ENCODE data around the gene C1orf74. TPM values are rescaled to one million over a fixed set of nuclear protein-coding genes. Genes with fewer than 3 reads are reported as not detected.

Gene C1orf74
- total RNA-seq (2014; rRNA removed; shearing (Covaris generic); ENCODE audit: low replicate concordance): 5.2 and 5.9 TPM in 2 replicates

GRCh38 chr1:209784265-209785169 is at the start of gene C1orf74:
C1orf74 (minus strand) TSS chr1:209784559; CDS start chr1:209783634, 925 bp downstream.
- in situ Hi-C loops (cut with HindIII; ENCODE audit: low pct_unique_long_range_greater_than_20kb, low sequenced_read_pairs): no loop called here
- DNase-seq (ENCODE audit: low read depth): peak; percentile 96

- in situ Hi-C loops (cut with HindIII; ENCODE audit: low pct_unique_long_range_greater_than_20kb, low sequenced_read_pairs): no loop called here
- DNase-seq (ENCODE audit: low read depth): no peak
These were observed 47.3 kb upstream of the C1orf74 start for GRCh38 chr1:209831615-209832014.

- in situ Hi-C loops (cut with HindIII; ENCODE audit: low pct_unique_long_range_greater_than_20kb, low sequenced_read_pairs): no loop called here
- no peak for DNase-seq (ENCODE audit: low read depth)
These were observed 46.4 kb upstream of the C1orf74 start for GRCh38 chr1:209830722-209831121.

DNA sequence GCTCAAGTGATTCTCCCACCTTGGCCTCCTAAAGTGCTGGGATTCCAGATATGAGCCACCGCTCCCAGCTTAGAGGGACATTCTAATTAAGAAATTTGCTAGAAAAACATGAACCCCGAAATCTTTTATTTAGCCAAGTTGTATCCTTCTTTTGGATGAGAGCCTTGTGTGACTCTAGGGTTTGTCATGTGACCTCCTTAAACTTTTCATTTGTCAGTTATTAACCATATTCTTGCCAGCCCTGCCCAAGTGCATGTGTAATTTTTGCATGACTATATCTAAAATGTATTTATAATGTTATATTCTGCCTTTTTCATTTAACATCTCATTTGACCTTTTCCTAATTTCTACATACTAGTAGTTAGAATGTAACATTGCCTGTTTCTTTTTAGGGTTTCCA is 45.4 kb upstream of the C1orf74 start:
- in situ Hi-C loops (cut with HindIII; ENCODE audit: low pct_unique_long_range_greater_than_20kb, low sequenced_read_pairs): no loop called here
- DNase-seq (ENCODE audit: low read depth): no peak

DNA sequence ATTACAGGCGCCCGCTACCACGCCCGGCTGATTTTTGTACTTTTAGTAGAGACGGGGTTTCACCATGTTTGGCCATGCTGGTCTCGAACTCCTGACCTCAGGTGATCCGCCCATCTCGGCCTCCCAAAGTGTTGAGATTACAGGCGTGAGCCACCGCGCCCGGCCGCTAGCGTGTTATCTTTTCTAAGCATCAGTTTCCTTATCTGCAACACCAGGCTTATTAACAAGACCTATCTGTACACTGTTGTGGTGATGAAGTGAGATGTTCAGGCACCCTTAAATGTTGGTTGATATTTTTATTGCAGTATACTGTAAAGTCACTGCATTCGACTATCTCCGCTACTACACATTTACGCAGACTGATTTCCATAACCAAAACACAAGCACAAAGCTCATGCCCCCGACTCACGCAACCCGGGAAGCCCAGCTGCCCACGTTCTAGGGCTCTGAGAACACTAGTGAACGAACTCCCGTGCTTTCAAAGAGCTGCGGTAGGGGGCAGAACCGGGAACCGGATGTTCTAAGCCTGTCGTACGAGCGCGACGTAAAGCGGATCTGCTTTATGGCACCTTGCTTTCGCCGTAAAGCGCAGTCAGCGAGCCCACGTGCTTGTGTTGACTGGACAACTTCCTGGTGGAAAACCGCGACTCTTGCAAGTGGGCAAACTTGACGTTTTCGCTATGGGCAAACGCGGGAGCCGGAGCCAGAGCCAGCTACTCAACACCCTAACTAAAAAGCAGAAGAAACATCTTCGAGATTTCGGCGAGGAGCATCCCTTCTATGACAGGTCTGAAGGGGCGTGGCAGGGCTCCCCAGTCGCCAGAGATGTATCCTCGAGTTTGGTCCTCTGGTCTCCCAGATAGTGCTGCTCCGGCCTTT is 43.3 kb upstream of the C1orf74 start, which contains the start of gene UTP25:
Gene UTP25 (plus strand): TSS at position 589 of the 879 bp plus-strand sequence. CDS start 92 bp downstream, at position 681.
- in situ Hi-C loops (cut with HindIII; ENCODE audit: low pct_unique_long_range_greater_than_20kb, low sequenced_read_pairs): no loop called here
- DNase-seq (ENCODE audit: low read depth): peak; percentile 92

GRCh38 chr1:209825591-209826434 is 41.5 kb upstream of the C1orf74 start:
- DNase-seq (ENCODE audit: low read depth): peak; percentile 32
- in situ Hi-C loops (cut with HindIII; ENCODE audit: low pct_unique_long_range_greater_than_20kb, low sequenced_read_pairs): no loop called here

DNA sequence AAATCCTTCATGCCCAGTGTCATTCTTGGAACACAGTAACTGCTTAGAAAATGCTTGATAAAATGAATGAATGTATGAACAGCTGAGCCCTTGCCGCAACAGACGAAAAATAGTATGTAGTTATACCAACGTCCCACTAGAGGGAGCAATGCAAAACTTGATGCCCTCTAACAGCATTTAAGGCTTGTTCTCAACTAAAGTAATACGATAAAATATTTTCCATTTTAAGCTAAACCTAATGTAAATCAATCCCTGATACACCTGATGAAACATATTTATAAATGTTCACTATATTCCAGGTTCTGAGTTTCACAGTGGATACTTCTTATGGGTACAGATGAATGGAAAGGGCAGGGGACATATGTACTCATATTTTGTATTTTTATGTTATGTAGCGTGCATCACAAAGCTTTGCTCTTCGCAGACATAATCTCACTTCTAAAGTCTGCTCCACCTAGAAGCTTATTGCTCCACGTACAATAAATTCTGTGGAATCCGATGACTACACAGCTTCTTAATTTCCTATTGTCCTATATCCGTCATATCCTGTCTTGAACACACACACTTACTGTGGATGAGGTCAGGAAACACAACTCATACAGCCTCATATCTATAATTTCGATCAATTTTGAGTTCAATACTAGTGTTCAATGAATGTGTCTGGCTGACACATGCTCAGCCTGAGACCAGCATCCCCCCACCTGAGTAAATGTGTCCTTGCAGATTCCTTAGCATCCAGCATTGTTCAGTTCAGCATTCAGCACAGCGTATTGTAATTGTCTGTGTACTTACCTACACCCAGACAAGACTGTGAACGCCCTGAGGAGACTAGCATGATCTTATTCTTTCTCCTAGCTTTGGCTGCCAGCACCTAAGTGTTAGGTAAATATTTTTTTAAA is 39.0 kb upstream of the C1orf74 start:
- peak; percentile 35 for DNase-seq (ENCODE audit: low read depth)
- in situ Hi-C loops (cut with HindIII; ENCODE audit: low pct_unique_long_range_greater_than_20kb, low sequenced_read_pairs): no loop called here

- no peak for DNase-seq (ENCODE audit: low read depth)
- in situ Hi-C loops (cut with HindIII; ENCODE audit: low pct_unique_long_range_greater_than_20kb, low sequenced_read_pairs): no loop called here
These were observed 38.3 kb upstream of the C1orf74 start for GRCh38 chr1:209822706-209823105.

GRCh38 chr1:209820986-209821385 is 36.6 kb upstream of the C1orf74 start:
- in situ Hi-C loops (cut with HindIII; ENCODE audit: low pct_unique_long_range_greater_than_20kb, low sequenced_read_pairs): no loop called here
- DNase-seq (ENCODE audit: low read depth): no peak

GRCh38 chr1:209819058-209819457 is 34.7 kb upstream of the C1orf74 start:
- DNase-seq (ENCODE audit: low read depth): no peak

DNA sequence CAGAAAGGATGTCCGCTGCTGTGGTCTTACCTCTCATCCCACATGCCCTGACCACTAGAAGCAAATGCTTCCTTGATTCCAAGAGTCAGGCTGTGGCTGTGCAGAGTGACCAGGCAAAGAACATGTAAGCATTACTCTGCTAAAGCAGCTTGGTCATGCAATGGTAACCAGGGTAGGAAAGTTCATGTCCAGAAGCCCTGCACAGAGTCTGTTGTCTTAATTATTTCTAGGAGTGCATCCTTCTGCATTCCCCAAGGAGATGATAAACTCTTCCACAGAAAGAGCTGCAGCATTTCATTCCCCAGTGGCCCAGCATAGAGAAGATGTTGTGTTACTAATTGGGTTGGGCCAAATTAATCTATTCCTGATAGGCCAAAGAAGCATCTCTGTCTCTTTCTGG is 33.3 kb upstream of the C1orf74 start:
- no peak for DNase-seq (ENCODE audit: low read depth)
- in situ Hi-C loops (cut with HindIII; ENCODE audit: low pct_unique_long_range_greater_than_20kb, low sequenced_read_pairs): no loop called here

More at GRCh38 chr1:209819058-209819457, 34.7 kb upstream of the C1orf74 start:
- in situ Hi-C loops (cut with HindIII; ENCODE audit: low pct_unique_long_range_greater_than_20kb, low sequenced_read_pairs): no loop called here

DNA sequence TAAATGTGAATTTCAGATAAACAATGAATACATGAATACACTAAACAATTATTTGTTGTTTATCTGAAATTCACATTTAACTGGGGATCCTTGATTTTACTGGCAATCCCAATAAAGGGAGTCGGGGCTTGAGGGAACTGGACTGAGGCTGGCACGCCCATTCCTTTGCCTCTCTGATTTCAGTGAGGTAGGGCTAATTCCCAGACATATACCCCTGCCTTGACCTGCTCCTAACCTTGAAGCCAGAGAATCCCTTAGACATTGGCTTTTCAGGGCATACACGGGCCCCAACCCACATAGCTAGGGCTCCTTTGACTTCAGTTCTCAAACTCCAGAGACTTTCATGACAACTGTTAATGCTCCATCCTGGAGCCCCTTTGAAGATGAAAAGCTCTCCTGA is 32.6 kb upstream of the C1orf74 start:
- no peak for DNase-seq (ENCODE audit: low read depth)
- in situ Hi-C loops (cut with HindIII; ENCODE audit: low pct_unique_long_range_greater_than_20kb, low sequenced_read_pairs): no loop called here

- no peak for DNase-seq (ENCODE audit: low read depth)
- in situ Hi-C loops (cut with HindIII; ENCODE audit: low pct_unique_long_range_greater_than_20kb, low sequenced_read_pairs): no loop called here
These were observed 31.6 kb upstream of the C1orf74 start for GRCh38 chr1:209815931-209816341.

GRCh38 chr1:209815490-209815889 is 31.1 kb upstream of the C1orf74 start:
- DNase-seq (ENCODE audit: low read depth): no peak
- in situ Hi-C loops (cut with HindIII; ENCODE audit: low pct_unique_long_range_greater_than_20kb, low sequenced_read_pairs): no loop called here

DNA sequence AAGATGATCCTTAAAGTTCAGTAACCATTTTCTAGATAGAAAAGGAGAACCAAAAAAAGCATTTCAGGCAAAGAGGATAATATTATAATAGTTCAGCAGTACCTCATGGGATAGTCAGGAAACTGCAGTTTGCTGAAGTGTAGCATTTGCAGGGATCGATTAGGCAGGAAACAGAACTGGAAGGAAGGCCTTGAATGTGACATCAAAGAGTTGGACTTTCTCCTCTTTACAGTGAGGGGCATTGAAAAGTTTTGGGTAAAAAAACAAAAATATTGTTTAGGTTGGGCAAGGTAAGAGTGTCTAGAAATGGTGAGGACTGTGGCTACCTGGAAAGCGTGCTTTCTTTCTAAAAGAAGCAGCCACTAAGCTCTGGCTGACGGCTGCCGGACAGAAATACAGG is 29.5 kb upstream of the C1orf74 start:
- in situ Hi-C loops (cut with HindIII; ENCODE audit: low pct_unique_long_range_greater_than_20kb, low sequenced_read_pairs): no loop called here
- DNase-seq (ENCODE audit: low read depth): no peak

DNA sequence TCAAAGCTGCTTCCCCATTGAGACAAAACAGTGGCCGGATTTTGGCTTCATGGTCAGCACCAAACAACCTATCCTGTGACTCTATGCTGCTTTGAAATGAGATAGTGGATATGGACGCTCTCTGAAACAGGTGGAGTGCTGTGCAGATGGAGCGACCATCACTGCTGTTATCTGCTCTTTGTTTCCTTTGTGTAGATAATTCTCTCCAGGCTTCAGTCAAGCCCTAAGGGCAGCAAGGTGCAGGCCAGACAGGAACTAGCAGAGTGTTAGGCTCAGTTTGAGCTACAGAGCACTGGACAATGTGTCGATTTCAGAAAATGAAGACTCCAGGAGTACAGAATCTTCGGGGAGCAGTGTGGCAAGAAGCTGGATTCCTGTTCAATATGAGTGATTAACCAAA is 26.4 kb upstream of the C1orf74 start:
- in situ Hi-C loops (cut with HindIII; ENCODE audit: low pct_unique_long_range_greater_than_20kb, low sequenced_read_pairs): no loop called here

DNA sequence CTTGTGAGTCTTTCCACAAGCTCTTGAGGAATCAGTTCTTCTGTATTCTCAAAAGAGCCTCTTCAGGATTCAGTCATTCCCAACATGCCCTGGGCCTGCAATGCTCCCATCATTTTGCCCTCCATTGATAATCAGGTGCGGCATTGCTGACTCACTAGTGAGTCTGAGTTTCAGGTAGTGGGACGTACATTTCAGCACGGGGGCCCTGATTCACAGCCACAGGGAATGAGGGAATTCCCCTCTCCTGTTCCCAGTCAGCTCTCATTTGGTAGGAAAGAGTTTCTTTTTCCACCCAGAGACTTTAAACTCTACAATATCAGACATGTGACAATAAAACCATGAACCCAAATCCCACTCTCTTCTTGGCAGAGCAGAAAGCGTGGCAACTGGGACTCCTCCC is 25.3 kb upstream of the C1orf74 start:
- DNase-seq (ENCODE audit: low read depth): no peak
- in situ Hi-C loops (cut with HindIII; ENCODE audit: low pct_unique_long_range_greater_than_20kb, low sequenced_read_pairs): no loop called here

More for the DNA sequence above, 26.4 kb upstream of the C1orf74 start:
- DNase-seq (ENCODE audit: low read depth): no peak
